SU-DHL-6 (cell line): ENCODE results near the gene CENPB.

ENCODE experiments used
- H2AFZ ChIP-seq: fragments of 200-600 bp; sonication (generic); 2 replicates; pipeline ENCODE4 v1.6.1; 2014; ENCODE audit warnings: low read depth, mild to moderate bottlenecking, moderate library complexity, mixed read lengths, antibody characterized with exemption, low read length; ENCODE audit not compliant: severe bottlenecking
- H3F3A ChIP-seq: fragments of 200-600 bp; shearing (Covaris generic); 2 replicates; pipeline ENCODE4 v1.6.0; 2016; ENCODE audit warnings: antibody characterized with exemption, mild to moderate bottlenecking; ENCODE audit not compliant: insufficient read depth
- H3K27ac ChIP-seq: fragments of 200-600 bp; sonication (generic); 2 replicates; pipeline ENCODE4 v1.5.1; 2016; ENCODE audit warnings: low read depth, mild to moderate bottlenecking, low read length, moderate library complexity, mixed read lengths
- H3K27me3 ChIP-seq: fragments of 200-600 bp; sonication (generic), shearing (Covaris generic); 2 replicates; pipeline ENCODE4 v1.6.0; 2014; ENCODE audit warnings: mild to moderate bottlenecking, low read length
- H3K36me3 ChIP-seq: fragments of 200-600 bp; sonication (generic); 2 replicates; pipeline ENCODE4 v1.6.1; 2014; ENCODE audit warnings: mild to moderate bottlenecking, low read length, mixed read lengths
- H3K4me2 ChIP-seq: fragments of 300-600, 200-600 bp; shearing (Covaris generic), sonication (generic); 2 replicates; pipeline ENCODE4 v1.6.0; 2014; ENCODE audit warnings: low read length, low read depth, mild to moderate bottlenecking; ENCODE audit not compliant: poor library complexity, severe bottlenecking
- H3K4me3 ChIP-seq: fragments of 200-600 bp; sonication (generic); 2 replicates; pipeline ENCODE4 v1.5.1; 2014; ENCODE audit warnings: antibody characterized with exemption, low read length, mild to moderate bottlenecking, mixed read lengths; ENCODE audit not compliant: insufficient read depth, poor library complexity, severe bottlenecking
- H3K79me2 ChIP-seq: fragments of 200-600 bp; sonication (generic); 2 replicates; pipeline ENCODE4 v1.6.1; 2014; ENCODE audit warnings: mild to moderate bottlenecking, low read length, moderate library complexity; ENCODE audit not compliant: insufficient read depth
- H3K9ac ChIP-seq: fragments of 200-600 bp; sonication (generic); 2 replicates; pipeline ENCODE4 v1.7.0; 2014; ENCODE audit warnings: mild to moderate bottlenecking, low read length
- H3K9me2 ChIP-seq: fragments of 200-600 bp; sonication (generic); replicated peaks from 2 replicates; pipeline ENCODE4 v1.6.1; 2014; ENCODE audit warnings: low read length; ENCODE audit not compliant: insufficient read depth
- H3K9me3 ChIP-seq: fragments of 200-600 bp; sonication (generic); 2 replicates; pipeline ENCODE4 v1.6.1; 2014; ENCODE audit warnings: low read length, mixed read lengths; ENCODE audit not compliant: insufficient read depth
- H4K20me1 ChIP-seq: fragments of 200-600 bp; sonication (generic); 2 replicates; pipeline ENCODE4 v1.6.1; 2014; ENCODE audit warnings: low read depth, mild to moderate bottlenecking, antibody characterized with exemption, low read length, moderate library complexity, mixed read lengths
- CTCF ChIP-seq: fragments of 200-600 bp; sonication (generic); IDR thresholded peaks from one replicate; pipeline ENCODE4 v1.5.1; 2017; ENCODE audit warnings: antibody characterized with exemption, mild to moderate bottlenecking, low read length, moderate library complexity; ENCODE audit not compliant: insufficient read depth, poor library complexity, severe bottlenecking
- EZH2phosphoT487 ChIP-seq: fragments of 200-600 bp; sonication (generic), shearing (Covaris generic); conservative IDR thresholded peaks from 2 replicates; pipeline ENCODE4 v1.6.1; 2018; ENCODE audit warnings: mild to moderate bottlenecking, antibody characterized with exemption, low read length, moderate library complexity, mixed read lengths

CENPB gene

GRCh38 chr20:3814928-3815495 is 28.5 kb upstream of the CENPB start:
- TF ChIP-seq EZH2phosphoT487 = no peak
- TF ChIP-seq CTCF = no peak
- H3K36me3 ChIP-seq = no peaks in the 10 kb centered on the region
- H3K4me3 ChIP-seq = no peak overlapping the region
- no peak overlapping the region for H3K4me2 ChIP-seq
- H3F3A ChIP-seq = peaks cover 5% of the 10 kb centered on the region; the same call in 1 of the 2 replicates
- H4K20me1 ChIP-seq = no peaks in the 10 kb centered on the region
- H3K27ac ChIP-seq = no peak overlapping the region
- H3K79me2 ChIP-seq = no peaks in the 10 kb centered on the region
- no peak overlapping the region for H2AFZ ChIP-seq
- H3K9ac ChIP-seq = no peak overlapping the region
- no peaks in the 10 kb centered on the region for H3K9me3 ChIP-seq
- no peaks in the 10 kb centered on the region for H3K9me2 ChIP-seq
- no peaks in the 10 kb centered on the region for H3K27me3 ChIP-seq

- Histone ChIP-seq H3K36me3 (no peaks in the 10 kb centered on the region), H3K9ac (no peak overlapping the region), H3K4me2 (no peak overlapping the region), H3F3A (peaks cover 3% of the 10 kb centered on the region; the same call in 1 of the 2 replicates), H3K27ac (no peak overlapping the region), H2AFZ (no peak overlapping the region), H3K9me2 (no peaks in the 10 kb centered on the region), H3K4me3 (no peak overlapping the region), H3K27me3 (no peaks in the 10 kb centered on the region), H3K79me2 (no peaks in the 10 kb centered on the region), H4K20me1 (no peaks in the 10 kb centered on the region), H3K9me3 (no peaks in the 10 kb centered on the region)
- TF ChIP-seq EZH2phosphoT487 (no peak), CTCF (no peak)
These were observed 27.5 kb upstream of the CENPB start for GRCh38 chr20:3813848-3814581.

- no peak overlapping the region for H3K4me2 ChIP-seq
- no peaks in the 10 kb centered on the region for H3K9me3 ChIP-seq
- no peak overlapping the region for H2AFZ ChIP-seq
- H3K27ac ChIP-seq = no peak overlapping the region
- H3K79me2 ChIP-seq = no peaks in the 10 kb centered on the region
- no peaks in the 10 kb centered on the region for H3K36me3 ChIP-seq
- no peak overlapping the region for H3K9ac ChIP-seq
- TF ChIP-seq EZH2phosphoT487 (no peak), CTCF (no peak)
- H3F3A ChIP-seq = no peaks in the 10 kb centered on the region
- no peaks in the 10 kb centered on the region for H3K27me3 ChIP-seq
- no peaks in the 10 kb centered on the region for H3K9me2 ChIP-seq
- H3K4me3 ChIP-seq = no peak overlapping the region
- H4K20me1 ChIP-seq = no peaks in the 10 kb centered on the region
These were observed 26.7 kb upstream of the CENPB start for GRCh38 chr20:3812975-3813847.
